BLaER1 (cell line): ENCODE measurements around the gene DNAH17.
A peak's percentile ranks its signal among the peaks of the same experiment; 100 is the strongest.

ENCODE experiments used
- H3K27ac ChIP-seq: shearing (Covaris generic); formaldehyde crosslinking; 2 replicates; pipeline ENCODE4 v1.8.1; 2022
- H3K27me3 ChIP-seq: shearing (Covaris generic); formaldehyde crosslinking; 2 replicates; pipeline ENCODE4 v1.8.1; 2022
- H3K36me3 ChIP-seq: shearing (Covaris generic); formaldehyde crosslinking; 2 replicates; pipeline ENCODE4 v1.8.1; 2022
- H3K4me1 ChIP-seq: shearing (Covaris generic); formaldehyde crosslinking; 2 replicates; pipeline ENCODE4 v1.8.1; 2022
- H3K4me2 ChIP-seq: shearing (Covaris generic); formaldehyde crosslinking; 2 replicates; pipeline ENCODE4 v1.8.1; 2022
- H3K4me3 ChIP-seq: shearing (Covaris generic); formaldehyde crosslinking; 2 replicates; pipeline ENCODE4 v1.8.1; 2022
- H3K9ac ChIP-seq: shearing (Covaris generic); formaldehyde crosslinking; 2 replicates; pipeline ENCODE4 v1.8.1; 2022
- H3K9me3 ChIP-seq: shearing (Covaris generic); formaldehyde crosslinking; 2 replicates; pipeline ENCODE4 v1.8.1; 2022
- H4K20me1 ChIP-seq: shearing (Covaris generic); formaldehyde crosslinking; 2 replicates; pipeline ENCODE4 v1.8.1; 2022
- Cebpa-rat ChIP-seq: shearing (Covaris generic); IDR thresholded peaks from 2 replicates; pipeline ENCODE4 v1.8.1; 2022

The DNAH17 gene, protein sequence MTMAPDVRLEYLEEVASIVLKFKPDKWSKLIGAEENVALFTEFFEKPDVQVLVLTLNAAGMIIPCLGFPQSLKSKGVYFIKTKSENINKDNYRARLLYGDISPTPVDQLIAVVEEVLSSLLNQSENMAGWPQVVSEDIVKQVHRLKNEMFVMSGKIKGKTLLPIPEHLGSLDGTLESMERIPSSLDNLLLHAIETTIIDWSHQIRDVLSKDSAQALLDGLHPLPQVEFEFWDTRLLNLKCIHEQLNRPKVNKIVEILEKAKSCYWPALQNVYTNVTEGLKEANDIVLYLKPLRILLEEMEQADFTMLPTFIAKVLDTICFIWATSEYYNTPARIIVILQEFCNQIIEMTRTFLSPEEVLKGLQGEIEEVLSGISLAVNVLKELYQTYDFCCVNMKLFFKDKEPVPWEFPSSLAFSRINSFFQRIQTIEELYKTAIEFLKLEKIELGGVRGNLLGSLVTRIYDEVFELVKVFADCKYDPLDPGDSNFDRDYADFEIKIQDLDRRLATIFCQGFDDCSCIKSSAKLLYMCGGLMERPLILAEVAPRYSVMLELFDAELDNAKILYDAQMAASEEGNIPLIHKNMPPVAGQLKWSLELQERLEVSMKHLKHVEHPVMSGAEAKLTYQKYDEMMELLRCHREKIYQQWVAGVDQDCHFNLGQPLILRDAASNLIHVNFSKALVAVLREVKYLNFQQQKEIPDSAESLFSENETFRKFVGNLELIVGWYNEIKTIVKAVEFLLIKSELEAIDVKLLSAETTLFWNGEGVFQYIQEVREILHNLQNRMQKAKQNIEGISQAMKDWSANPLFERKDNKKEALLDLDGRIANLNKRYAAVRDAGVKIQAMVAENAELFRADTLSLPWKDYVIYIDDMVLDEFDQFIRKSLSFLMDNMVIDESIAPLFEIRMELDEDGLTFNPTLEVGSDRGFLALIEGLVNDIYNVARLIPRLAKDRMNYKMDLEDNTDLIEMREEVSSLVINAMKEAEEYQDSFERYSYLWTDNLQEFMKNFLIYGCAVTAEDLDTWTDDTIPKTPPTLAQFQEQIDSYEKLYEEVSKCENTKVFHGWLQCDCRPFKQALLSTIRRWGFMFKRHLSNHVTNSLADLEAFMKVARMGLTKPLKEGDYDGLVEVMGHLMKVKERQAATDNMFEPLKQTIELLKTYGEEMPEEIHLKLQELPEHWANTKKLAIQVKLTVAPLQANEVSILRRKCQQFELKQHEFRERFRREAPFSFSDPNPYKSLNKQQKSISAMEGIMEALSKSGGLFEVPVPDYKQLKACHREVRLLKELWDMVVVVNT (N-terminal part only)

DNA sequence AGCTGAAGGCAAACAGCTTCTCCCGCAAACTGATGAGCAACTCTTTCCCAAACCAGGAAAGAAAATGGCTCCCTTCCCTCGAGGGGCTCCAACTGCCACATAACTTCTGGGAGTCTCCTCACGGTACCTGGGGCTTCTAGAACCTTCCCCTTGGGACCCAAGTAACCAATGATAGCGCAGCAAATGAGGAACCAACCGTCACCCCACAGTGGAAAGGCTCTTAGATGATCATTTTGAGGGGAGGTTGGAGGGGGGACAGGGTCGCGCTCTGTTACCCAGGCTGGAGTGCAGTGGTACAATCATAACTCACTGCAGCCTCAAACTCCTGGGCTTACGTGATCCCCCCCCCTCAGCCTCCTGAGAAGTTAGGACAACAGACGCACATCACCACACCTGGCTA lies at the start of gene DNAH17:
Gene DNAH17, minus strand, starts transcription at position 101 of the 400 bp plus-strand sequence. CDS start 2,339 bp downstream, outside the sequence.
- Histone ChIP-seq H4K20me1 (no peaks in the 10 kb centered on the region), H3K9ac (no peak within 1 kb of the TSS), H3K27me3 (no peaks in the 10 kb centered on the region), H3K36me3 (no peaks in the 10 kb centered on the region), H3K4me1 (peaks cover 22% of the 10 kb centered on the region), H3K27ac (peak within 1 kb of the TSS; percentile 63), H3K4me2 (peak within 1 kb of the TSS; percentile 61), H3K4me3 (no peak within 1 kb of the TSS), H3K9me3 (no peaks in the 10 kb centered on the region)
- TF ChIP-seq Cebpa-rat: no peak

DNA sequence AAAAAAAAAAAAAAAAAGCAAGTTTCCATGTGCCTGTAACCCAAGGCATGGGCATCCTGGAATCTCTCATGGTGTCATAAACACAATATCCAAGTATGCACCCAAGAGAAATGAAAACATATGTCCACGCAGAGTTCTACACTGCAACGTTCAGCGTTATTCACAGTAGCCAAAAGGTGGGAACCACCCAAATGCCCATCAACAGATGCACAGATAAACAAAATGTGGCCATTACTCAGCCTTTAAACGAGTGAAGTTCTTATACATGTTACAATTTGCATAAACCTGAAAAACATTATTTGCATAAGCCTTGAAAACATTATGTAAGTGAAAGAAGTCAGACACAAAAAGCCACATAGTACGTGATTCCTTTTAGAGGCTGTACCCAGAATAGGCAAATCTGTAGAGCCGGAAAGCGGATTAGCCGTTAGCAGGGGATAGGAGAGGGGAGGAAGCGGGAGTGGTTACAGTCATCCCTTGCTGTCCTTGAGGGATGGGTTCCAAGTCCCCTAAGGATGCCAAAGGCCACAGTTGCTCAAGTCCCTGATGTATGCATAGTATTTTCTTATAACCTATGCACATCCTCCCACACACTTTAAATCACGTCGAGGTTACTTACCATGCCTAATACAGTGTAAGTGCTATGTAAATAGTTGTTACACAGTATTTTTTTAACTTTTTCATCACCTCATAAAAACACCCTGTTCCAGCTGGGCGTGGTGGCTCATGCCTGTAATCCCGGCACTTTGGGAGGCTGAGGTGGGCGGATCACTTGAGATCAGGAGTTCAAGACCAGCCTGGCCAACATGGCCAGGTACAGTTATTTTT lies 47.3 kb upstream of the DNAH17 start:
- no peak overlapping the region for H3K27ac ChIP-seq
- H3K9ac ChIP-seq: no peak overlapping the region
- H3K27me3 ChIP-seq: no peaks in the 10 kb centered on the region
- H3K4me2 ChIP-seq: no peak overlapping the region
- H4K20me1 ChIP-seq: no peaks in the 10 kb centered on the region
- H3K36me3 ChIP-seq: no peaks in the 10 kb centered on the region
- peaks cover 49% of the 10 kb centered on the region for H3K4me1 ChIP-seq
- no peak for TF ChIP-seq Cebpa-rat
- no peak overlapping the region for H3K4me3 ChIP-seq
- peaks cover 15% of the 10 kb centered on the region for H3K9me3 ChIP-seq

GRCh38 chr17:78623541-78623940 lies 46.3 kb upstream of the DNAH17 start:
- no peak overlapping the region for H3K27ac ChIP-seq
- peaks cover 39% of the 10 kb centered on the region for H3K4me1 ChIP-seq
- peak overlapping the region; percentile 30 for H3K4me2 ChIP-seq
- H3K9me3 ChIP-seq: peaks cover 25% of the 10 kb centered on the region
- no peaks in the 10 kb centered on the region for H3K27me3 ChIP-seq
- H4K20me1 ChIP-seq: no peaks in the 10 kb centered on the region
- no peak overlapping the region for H3K4me3 ChIP-seq
- TF ChIP-seq Cebpa-rat: no peak
- no peak overlapping the region for H3K9ac ChIP-seq
- no peaks in the 10 kb centered on the region for H3K36me3 ChIP-seq

DNA sequence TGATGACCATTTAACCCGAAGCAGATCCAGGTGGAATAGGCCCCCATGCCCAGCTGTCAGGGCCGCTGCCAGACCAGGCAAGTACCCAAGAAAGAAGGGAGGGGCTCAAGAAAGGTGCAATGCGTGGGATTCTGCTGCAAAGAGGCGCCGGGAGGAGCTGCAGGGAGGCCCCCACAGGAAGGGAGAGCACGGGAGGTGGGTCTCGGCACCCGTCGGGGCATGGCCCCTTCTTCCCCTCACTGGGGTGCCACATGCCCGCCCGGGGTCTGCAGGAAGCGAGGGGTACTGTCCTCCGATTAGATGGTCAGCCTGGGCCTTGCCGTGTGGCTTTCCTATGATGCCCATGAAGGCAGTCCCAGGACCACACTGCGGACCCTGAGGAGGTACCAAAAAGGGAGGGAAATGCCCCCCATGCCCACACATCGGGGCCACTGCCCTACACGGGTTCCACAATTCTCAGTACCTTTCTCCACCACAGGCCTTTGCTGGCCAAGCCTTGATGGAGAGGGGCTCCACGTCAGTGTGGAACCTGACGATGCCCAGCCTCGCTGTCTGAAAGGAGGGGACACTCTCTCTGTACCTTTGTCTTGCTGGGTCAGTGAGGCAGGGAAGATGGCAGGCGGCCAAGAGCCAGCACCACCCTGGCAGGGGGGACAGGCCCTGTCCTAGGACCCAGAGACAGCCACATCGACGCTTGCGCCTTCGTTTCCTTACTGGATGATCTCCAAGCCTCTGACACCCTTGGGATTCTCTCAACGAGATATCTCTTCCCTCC lies 45.5 kb upstream of the DNAH17 start:
- no peaks in the 10 kb centered on the region for H3K36me3 ChIP-seq
- H3K27me3 ChIP-seq: no peaks in the 10 kb centered on the region
- H3K27ac ChIP-seq: 0 out of 2 replicates have a peak overlapping the region, but pooled peaks have one; percentile 26
- peaks cover 33% of the 10 kb centered on the region for H3K4me1 ChIP-seq
- no peaks in the 10 kb centered on the region for H4K20me1 ChIP-seq
- peaks cover 33% of the 10 kb centered on the region for H3K9me3 ChIP-seq
- H3K4me2 ChIP-seq: peak overlapping the region; percentile 30
- TF ChIP-seq Cebpa-rat: no peak
- no peak overlapping the region for H3K9ac ChIP-seq
- no peak overlapping the region for H3K4me3 ChIP-seq

- no peak for TF ChIP-seq Cebpa-rat
- H3K9ac ChIP-seq: no peak overlapping the region
- H3K27me3 ChIP-seq: no peaks in the 10 kb centered on the region
- no peak overlapping the region for H3K4me2 ChIP-seq
- peaks cover 34% of the 10 kb centered on the region for H3K9me3 ChIP-seq
- 0 out of 2 replicates have a peak overlapping the region, but pooled peaks have one; percentile 1 for H3K27ac ChIP-seq
- no peak overlapping the region for H3K4me3 ChIP-seq
- no peaks in the 10 kb centered on the region for H4K20me1 ChIP-seq
- no peaks in the 10 kb centered on the region for H3K36me3 ChIP-seq
- peaks cover 33% of the 10 kb centered on the region for H3K4me1 ChIP-seq
Measured at GRCh38 chr17:78621720-78622490, 44.7 kb upstream of the DNAH17 start.

DNA sequence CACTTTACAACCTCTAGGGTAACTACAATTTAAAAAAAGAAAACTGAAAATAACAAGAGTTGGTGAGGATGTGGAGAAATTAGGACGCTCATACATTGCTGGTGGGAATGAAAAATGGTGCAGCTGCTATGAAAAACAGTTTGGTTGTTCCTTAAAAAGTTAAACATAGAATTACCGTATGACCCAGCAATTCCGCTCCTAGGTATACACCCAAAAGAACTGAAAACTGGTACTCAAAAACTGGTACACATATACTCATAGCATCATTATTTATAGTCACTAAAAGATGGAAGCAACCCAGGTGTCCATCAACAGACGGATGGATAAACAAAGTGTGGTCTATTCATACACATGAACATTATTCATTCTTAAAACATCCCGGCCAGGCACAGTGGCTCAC lies 42.9 kb upstream of the DNAH17 start:
- no peak overlapping the region for H3K27ac ChIP-seq
- H3K9me3 ChIP-seq: peaks cover 34% of the 10 kb centered on the region
- H3K4me2 ChIP-seq: no peak overlapping the region
- H3K9ac ChIP-seq: no peak overlapping the region
- no peaks in the 10 kb centered on the region for H3K36me3 ChIP-seq
- no peaks in the 10 kb centered on the region for H4K20me1 ChIP-seq
- peaks cover 33% of the 10 kb centered on the region for H3K4me1 ChIP-seq
- no peak for TF ChIP-seq Cebpa-rat
- H3K27me3 ChIP-seq: no peaks in the 10 kb centered on the region
- H3K4me3 ChIP-seq: no peak overlapping the region

GRCh38 chr17:78619334-78619733 lies 42.1 kb upstream of the DNAH17 start:
- H3K9ac ChIP-seq: no peak overlapping the region
- no peak overlapping the region for H3K27ac ChIP-seq
- TF ChIP-seq Cebpa-rat: no peak
- no peaks in the 10 kb centered on the region for H4K20me1 ChIP-seq
- peaks cover 33% of the 10 kb centered on the region for H3K4me1 ChIP-seq
- no peaks in the 10 kb centered on the region for H3K36me3 ChIP-seq
- no peak overlapping the region for H3K4me3 ChIP-seq
- no peaks in the 10 kb centered on the region for H3K27me3 ChIP-seq
- no peak overlapping the region for H3K4me2 ChIP-seq
- H3K9me3 ChIP-seq: peaks cover 34% of the 10 kb centered on the region
